HCT116 (cell line): Measurements from ENCODE around the gene ADAM30. TPM values are rescaled to one million over a fixed set of nuclear protein-coding genes. Genes with fewer than 3 reads are reported as not detected.

ENCODE experiments used
- ATAC-seq: fragments of 200-7000 bp; cut with Tn5 transposase; 2 replicates; pipeline ENCODE4 v1.9.1; 2020; ENCODE audit warnings: mild to moderate bottlenecking, moderate library complexity
- BruUV-seq: library from RNA; stranded (reverse); fragments of 400-500 nt; replicated peaks from 2 replicates; lab custom pipeline; 2021; lab: Mats Ljungman, UMichigan
- CTCF ChIA-PET: fragments of 300-600 bp; sonication (Branson Sonifier 250); formaldehyde crosslinking; loops from one replicate; lab custom pipeline; 2021; ENCODE audit warnings: antibody characterized with exemption; lab: Charles Lee
- POLR2A ChIA-PET: fragments of 300-600, 350-600 bp; sonication (Branson Sonifier 250); formaldehyde crosslinking; loops from one replicate; lab custom pipeline; 2021; ENCODE audit warnings: antibody characterized with exemption; lab: Charles Lee
- RAD21 ChIA-PET, 2 experiments: fragments of 300-600 bp; sonication (Branson Sonifier 250); formaldehyde crosslinking; loops; one replicate each; lab custom pipeline; 2023; ENCODE audit warnings: low total read pairs in 2 of 2; ENCODE audit not compliant: uncharacterized antibody in 2 of 2, unreplicated experiment in 2 of 2, low non-redundant PET in 1 of 2; lab: Charles Lee
- DNase-seq: peaks from one replicate; pipeline ENCODE4 v3.0.0-alpha.2; 2010; ENCODE audit warnings: low read depth, low spot score
- H2AFZ ChIP-seq: fragments of 200-600 bp; shearing (Covaris generic), sonication (generic); 2 replicates; pipeline ENCODE4 v1.6.1; 2017; ENCODE audit warnings: low read depth, mixed run types, mixed read lengths, antibody characterized with exemption, low read length; ENCODE audit not compliant: poor library complexity, severe bottlenecking
- H3K27ac ChIP-seq: 2 replicates; pipeline ENCODE4 v1.5.1; 2012; ENCODE audit warnings: low read depth, low read length
- H3K27me3 ChIP-seq: fragments of 200-600 bp; sonication (generic); 2 replicates; pipeline ENCODE4 v1.6.1; 2016; ENCODE audit warnings: mixed run types, low read length, mixed read lengths; ENCODE audit not compliant: insufficient read depth
- H3K36me3 ChIP-seq, 2 experiments: fragments of 200-500 bp in 1 of 2; fragments of 200-600 bp in 1 of 2; sonication (Bioruptor generic) in 1 of 2; sonication (generic) in 1 of 2; 2 replicates each; pipeline versions ENCODE4 v1.5.1 to v1.6.1; 2014 to 2016; ENCODE audit warnings: low read length in 2 of 2, inconsistent platforms in 1 of 2, mixed read lengths in 1 of 2, mixed run types in 1 of 2; ENCODE audit not compliant: insufficient read depth in 2 of 2, control insufficient read depth in 1 of 2
- H3K4me1 ChIP-seq, 2 experiments: fragments of 200-600 bp in 1 of 2; sonication (generic) in 1 of 2; 2 replicates each; pipeline versions ENCODE4 v1.5.1 to v1.6.1; 2012 to 2017; ENCODE audit warnings: low read length in 2 of 2, inconsistent platforms in 1 of 2, mild to moderate bottlenecking in 1 of 2, mixed read lengths in 1 of 2, mixed run types in 1 of 2, moderate library complexity in 1 of 2; ENCODE audit not compliant: insufficient read depth in 2 of 2, control insufficient read depth in 1 of 2
- H3K4me2 ChIP-seq: fragments of 200-600 bp; sonication (generic); 2 replicates; pipeline ENCODE4 v1.6.1; 2017; ENCODE audit warnings: mixed run types, low read length, mixed read lengths
- H3K4me3 ChIP-seq, 2 experiments: fragments of 200-600 bp in 1 of 2; sonication (generic) in 1 of 2; replicated peaks in 1 of 2; 2 replicates each; pipeline ENCODE4 v1.5.1; 2011 to 2016; ENCODE audit warnings: low read length in 2 of 2, control low read depth in 1 of 2, low read depth in 1 of 2, mild to moderate bottlenecking in 1 of 2, mixed read lengths in 1 of 2, mixed run types in 1 of 2
- H3K79me2 ChIP-seq: fragments of 200-600 bp; sonication (generic); 2 replicates; pipeline ENCODE4 v1.6.1; 2017; ENCODE audit warnings: mild to moderate bottlenecking, mixed run types, low read length, moderate library complexity, mixed read lengths; ENCODE audit not compliant: insufficient read depth
- H3K9ac ChIP-seq: fragments of 200-600 bp; sonication (generic); 2 replicates; pipeline ENCODE4 v1.6.1; 2016; ENCODE audit warnings: low read length, mixed read lengths
- H3K9me2 ChIP-seq: fragments of 200-600 bp; sonication (generic), shearing (Covaris generic); 2 replicates; pipeline ENCODE4 v1.6.1; 2017; ENCODE audit warnings: mixed run types, mild to moderate bottlenecking, moderate library complexity; ENCODE audit not compliant: insufficient read depth
- H3K9me3 ChIP-seq, 2 experiments: fragments of 200-500 bp in 1 of 2; fragments of 200-600 bp in 1 of 2; sonication (Bioruptor generic) in 1 of 2; sonication (generic) in 1 of 2; 2 replicates each; pipeline ENCODE4 v1.6.1; 2014 to 2017; ENCODE audit warnings: low read length in 2 of 2, mixed read lengths in 2 of 2, inconsistent platforms in 1 of 2, low read depth in 1 of 2, mild to moderate bottlenecking in 1 of 2, mixed run types in 1 of 2, moderate library complexity in 1 of 2; ENCODE audit not compliant: control insufficient read depth in 1 of 2, insufficient read depth in 1 of 2
- H4K20me1 ChIP-seq: fragments of 200-600 bp; sonication (generic), shearing (Covaris generic); 2 replicates; pipeline ENCODE4 v1.6.1; 2017; ENCODE audit warnings: mixed run types, mild to moderate bottlenecking, moderate library complexity; ENCODE audit not compliant: insufficient read depth
- CBX3 ChIP-seq: IDR thresholded peaks from 2 replicates; pipeline ENCODE4 v1.6.1; 2012; ENCODE audit warnings: low read depth
- ELF1 ChIP-seq: IDR thresholded peaks from 2 replicates; pipeline ENCODE4 v1.6.1; 2012; ENCODE audit warnings: low read depth, borderline replicate concordance
- EZH2 ChIP-seq: fragments of 200-600 bp; sonication (generic); IDR thresholded peaks from 2 replicates; pipeline ENCODE4 v1.6.1; 2017; ENCODE audit warnings: antibody characterized with exemption, mixed run types
- EZH2phosphoT487 ChIP-seq: fragments of 200-600 bp; IDR thresholded peaks from 2 replicates; pipeline ENCODE4 v1.6.1; 2018; ENCODE audit warnings: antibody characterized with exemption, borderline replicate concordance
- FOSL1 ChIP-seq: IDR thresholded peaks from 2 replicates; pipeline ENCODE4 v1.6.1; 2012; ENCODE audit warnings: low read depth
- REST ChIP-seq: IDR thresholded peaks from 2 replicates; pipeline ENCODE4 v1.6.1; 2012; ENCODE audit warnings: low read depth
- intact Hi-C: fragments of 100-400 bp; cut with micrococcal nuclease; formaldehyde crosslinking; loops from 2 replicates; pipeline ENCODE4 v1.10.0; 2022
- total RNA-seq: library from RNA; stranded (reverse); gene quantifications from one replicate; pipeline ENCODE4 v1.2.1, GENCODE V29; 2021; ENCODE audit not compliant: unreplicated experiment

Gene ADAM30
- total RNA-seq, 1 experiment from 2014 or later: not detected

DNA sequence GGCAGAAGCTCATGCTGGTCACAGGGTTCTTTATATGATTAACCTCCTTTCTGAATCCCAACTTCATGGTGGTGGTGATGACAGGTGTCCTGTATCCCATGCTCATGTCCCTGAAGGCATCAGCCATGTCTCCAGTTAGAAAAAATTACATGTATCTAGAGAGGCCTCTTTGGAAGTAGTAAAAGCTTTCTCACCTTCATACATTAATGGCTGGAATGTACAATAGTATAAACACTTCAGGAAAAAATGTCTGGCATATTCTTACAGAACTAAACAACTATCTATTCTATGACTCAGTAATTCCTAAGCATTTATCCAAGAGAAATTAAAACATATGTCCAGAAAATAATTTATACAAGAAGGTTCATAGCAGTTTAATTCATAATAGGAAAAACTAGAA, 34.0 kb downstream of the ADAM30 start:
- no peaks in the 10 kb centered on the region for H3K9me3 ChIP-seq
- intact Hi-C loops: no loop called here
- H3K4me3 ChIP-seq: no peak overlapping the region

More for the DNA sequence above, 34.0 kb downstream of the ADAM30 start:
- ChIA-PET RAD21 (no interaction called here), CTCF (no interaction called here), POLR2A (no interaction called here)
- Histone ChIP-seq H2AFZ (no peak overlapping the region), H3K9me2 (no peaks in the 10 kb centered on the region), H3K27ac (no peak overlapping the region), H3K79me2 (no peaks in the 10 kb centered on the region), H4K20me1 (no peaks in the 10 kb centered on the region), H3K27me3 (no peaks in the 10 kb centered on the region), H3K4me2 (no peak overlapping the region), H3K9ac (no peak overlapping the region), H3K4me1 (peaks cover 8 to 16% of the 10 kb centered on the region in 2 experiments; a peak in 3 of 4 replicates), H3K36me3 (no peaks in the 10 kb centered on the region)
- BruUV-seq: no TSS peak
- no peak for ATAC-seq
- no peak for TF ChIP-seq EZH2phosphoT487
- TF ChIP-seq FOSL1: no peak
- no peak for TF ChIP-seq ELF1
- TF ChIP-seq REST: no peak
- no peak for TF ChIP-seq EZH2
- TF ChIP-seq CBX3: no peak
- DNase-seq: no peak
